ENCODE data around the gene CPB1.

DNA sequence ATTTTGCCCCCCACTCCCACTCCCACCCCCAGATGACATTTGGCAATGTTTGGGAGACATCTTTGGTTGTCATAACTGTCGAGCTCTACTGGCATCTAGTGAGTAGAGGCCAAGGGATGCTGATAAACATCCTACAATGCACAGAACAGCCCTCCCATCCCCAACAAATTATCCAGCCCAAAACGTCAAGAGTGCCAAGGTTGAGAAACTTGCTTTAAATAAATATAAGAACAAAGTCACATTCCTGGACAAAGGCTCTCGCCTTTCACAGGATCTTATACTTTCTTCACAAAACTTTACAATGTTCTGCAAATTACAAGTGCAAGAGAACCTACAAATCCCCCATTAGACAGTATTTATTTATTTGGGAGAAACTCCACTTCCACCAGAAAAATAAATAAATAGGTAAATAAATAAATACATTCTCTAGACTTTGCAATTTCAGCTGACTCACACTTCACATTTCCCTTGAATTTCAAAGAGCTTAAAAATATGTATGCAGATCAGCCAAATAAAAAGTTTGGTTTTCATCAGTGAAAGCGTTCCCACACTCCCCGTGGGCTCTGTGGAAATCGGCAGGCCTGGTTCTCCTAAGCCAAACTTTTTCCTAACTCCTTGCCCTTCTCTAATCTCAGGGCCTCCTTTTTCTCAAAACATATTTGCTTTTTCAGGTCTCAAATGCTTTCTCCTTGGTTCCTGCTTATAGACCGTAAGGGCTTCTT is 24.8 kb downstream of the CPB1 start:
- TF ChIP-seq YY1 (IDR thresholded peaks at IDR 0.05; ENCODE audit: insufficient read depth, insufficient read length) (no peak), SUZ12 (IDR thresholded peaks at IDR 0.05; ENCODE audit: extremely low read depth, insufficient read depth, insufficient read length) (no peak)
